ENCODE results near the gene MLLT6. TPM values are rescaled to one million over a fixed set of nuclear protein-coding genes. Genes with fewer than 3 reads are reported as not detected.

The MLLT6 gene
- total and polyA plus RNA-seq, 2 of the 13 experiments (the other 11 are each of a cell fraction or from before 2014, with no cell fraction given), result 50.7 to 69.5 TPM

- TF ChIP-seq, protein P1, sequence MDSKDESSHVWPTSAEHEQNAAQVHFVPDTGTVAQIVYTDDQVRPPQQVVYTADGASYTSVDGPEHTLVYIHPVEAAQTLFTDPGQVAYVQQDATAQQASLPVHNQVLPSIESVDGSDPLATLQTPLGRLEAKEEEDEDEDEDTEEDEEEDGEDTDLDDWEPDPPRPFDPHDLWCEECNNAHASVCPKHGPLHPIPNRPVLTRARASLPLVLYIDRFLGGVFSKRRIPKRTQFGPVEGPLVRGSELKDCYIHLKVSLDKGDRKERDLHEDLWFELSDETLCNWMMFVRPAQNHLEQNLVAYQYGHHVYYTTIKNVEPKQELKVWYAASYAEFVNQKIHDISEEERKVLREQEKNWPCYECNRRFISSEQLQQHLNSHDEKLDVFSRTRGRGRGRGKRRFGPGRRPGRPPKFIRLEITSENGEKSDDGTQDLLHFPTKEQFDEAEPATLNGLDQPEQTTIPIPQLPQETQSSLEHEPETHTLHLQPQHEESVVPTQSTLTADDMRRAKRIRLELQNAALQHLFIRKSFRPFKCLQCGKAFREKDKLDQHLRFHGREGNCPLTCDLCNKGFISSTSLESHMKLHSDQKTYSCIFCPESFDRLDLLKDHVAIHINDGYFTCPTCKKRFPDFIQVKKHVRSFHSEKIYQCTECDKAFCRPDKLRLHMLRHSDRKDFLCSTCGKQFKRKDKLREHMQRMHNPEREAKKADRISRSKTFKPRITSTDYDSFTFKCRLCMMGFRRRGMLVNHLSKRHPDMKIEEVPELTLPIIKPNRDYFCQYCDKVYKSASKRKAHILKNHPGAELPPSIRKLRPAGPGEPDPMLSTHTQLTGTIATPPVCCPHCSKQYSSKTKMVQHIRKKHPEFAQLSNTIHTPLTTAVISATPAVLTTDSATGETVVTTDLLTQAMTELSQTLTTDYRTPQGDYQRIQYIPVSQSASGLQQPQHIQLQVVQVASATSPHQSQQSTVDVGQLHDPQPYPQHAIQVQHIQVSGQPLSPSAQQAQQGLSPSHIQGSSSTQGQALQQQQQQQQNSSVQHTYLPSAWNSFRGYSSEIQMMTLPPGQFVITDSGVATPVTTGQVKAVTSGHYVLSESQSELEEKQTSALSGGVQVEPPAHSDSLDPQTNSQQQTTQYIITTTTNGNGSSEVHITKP (CRISPR knock-in tag; IDR thresholded peaks at IDR 0.05; ENCODE audit: low read depth), result peak; percentile 77; the same call in 1 of the 2 replicates
- 0 out of 2 replicates have a peak, but pooled peaks have one; percentile 26 for TF ChIP-seq THYN1 (CRISPR knock-in tag; IDR thresholded peaks at IDR 0.05; ENCODE audit: borderline replicate concordance, low read depth)
- TF ChIP-seq ZNF749 (CRISPR knock-in tag; IDR thresholded peaks at IDR 0.05; ENCODE audit: borderline replicate concordance), result peak; percentile 48
- no peak for TF ChIP-seq ZBTB1 (CRISPR knock-in tag; IDR thresholded peaks at IDR 0.05; ENCODE audit: borderline replicate concordance)
- TF ChIP-seq MIER2 (CRISPR knock-in tag; IDR thresholded peaks at IDR 0.05), result no peak
- TF ChIP-seq PPARG (CRISPR knock-in tag; conservative IDR thresholded peaks at IDR 0.05), result peak; percentile 13
- TF ChIP-seq HES4 (CRISPR knock-in tag; IDR thresholded peaks at IDR 0.05; ENCODE audit: borderline replicate concordance), result peak; percentile 77; the same call in 1 of the 2 replicates
- TF ChIP-seq, protein P2, sequence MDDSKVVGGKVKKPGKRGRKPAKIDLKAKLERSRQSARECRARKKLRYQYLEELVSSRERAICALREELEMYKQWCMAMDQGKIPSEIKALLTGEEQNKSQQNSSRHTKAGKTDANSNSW (CRISPR knock-in tag; IDR thresholded peaks at IDR 0.05; ENCODE audit: borderline replicate concordance), result peak; percentile 80; the same call in 1 of the 2 replicates
- peak; percentile 51; the same call in 1 of the 2 replicates for TF ChIP-seq ZSCAN29 (CRISPR knock-in tag; conservative IDR thresholded peaks at IDR 0.05)
- 0 out of 2 replicates have a peak, but pooled peaks have one; percentile 57 for TF ChIP-seq ZNF326 (CRISPR knock-in tag; IDR thresholded peaks at IDR 0.05; ENCODE audit: borderline replicate concordance)
- peak; percentile 92 for TF ChIP-seq HNRNPLL (IDR thresholded peaks at IDR 0.05; ENCODE audit: low read depth, low read length, poor library complexity, severe bottlenecking)
- peak; percentile 81; the same call in 1 of the 2 replicates for TF ChIP-seq MAF1 (CRISPR knock-in tag; IDR thresholded peaks at IDR 0.05; ENCODE audit: borderline replicate concordance)
- TF ChIP-seq ZNF839 (CRISPR knock-in tag; IDR thresholded peaks at IDR 0.05; ENCODE audit: borderline replicate concordance), result 0 out of 2 replicates have a peak, but pooled peaks have one; percentile 40
- TF ChIP-seq, protein P3, sequence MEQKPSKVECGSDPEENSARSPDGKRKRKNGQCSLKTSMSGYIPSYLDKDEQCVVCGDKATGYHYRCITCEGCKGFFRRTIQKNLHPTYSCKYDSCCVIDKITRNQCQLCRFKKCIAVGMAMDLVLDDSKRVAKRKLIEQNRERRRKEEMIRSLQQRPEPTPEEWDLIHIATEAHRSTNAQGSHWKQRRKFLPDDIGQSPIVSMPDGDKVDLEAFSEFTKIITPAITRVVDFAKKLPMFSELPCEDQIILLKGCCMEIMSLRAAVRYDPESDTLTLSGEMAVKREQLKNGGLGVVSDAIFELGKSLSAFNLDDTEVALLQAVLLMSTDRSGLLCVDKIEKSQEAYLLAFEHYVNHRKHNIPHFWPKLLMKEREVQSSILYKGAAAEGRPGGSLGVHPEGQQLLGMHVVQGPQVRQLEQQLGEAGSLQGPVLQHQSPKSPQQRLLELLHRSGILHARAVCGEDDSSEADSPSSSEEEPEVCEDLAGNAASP (CRISPR knock-in tag; IDR thresholded peaks at IDR 0.05; ENCODE audit: borderline replicate concordance), result peak; percentile 63; the same call in 1 of the 2 replicates
- peak; percentile 89 for TF ChIP-seq MYC (CRISPR knock-in tag; IDR thresholded peaks at IDR 0.05; ENCODE audit: borderline replicate concordance)
- TF ChIP-seq, protein P4, sequence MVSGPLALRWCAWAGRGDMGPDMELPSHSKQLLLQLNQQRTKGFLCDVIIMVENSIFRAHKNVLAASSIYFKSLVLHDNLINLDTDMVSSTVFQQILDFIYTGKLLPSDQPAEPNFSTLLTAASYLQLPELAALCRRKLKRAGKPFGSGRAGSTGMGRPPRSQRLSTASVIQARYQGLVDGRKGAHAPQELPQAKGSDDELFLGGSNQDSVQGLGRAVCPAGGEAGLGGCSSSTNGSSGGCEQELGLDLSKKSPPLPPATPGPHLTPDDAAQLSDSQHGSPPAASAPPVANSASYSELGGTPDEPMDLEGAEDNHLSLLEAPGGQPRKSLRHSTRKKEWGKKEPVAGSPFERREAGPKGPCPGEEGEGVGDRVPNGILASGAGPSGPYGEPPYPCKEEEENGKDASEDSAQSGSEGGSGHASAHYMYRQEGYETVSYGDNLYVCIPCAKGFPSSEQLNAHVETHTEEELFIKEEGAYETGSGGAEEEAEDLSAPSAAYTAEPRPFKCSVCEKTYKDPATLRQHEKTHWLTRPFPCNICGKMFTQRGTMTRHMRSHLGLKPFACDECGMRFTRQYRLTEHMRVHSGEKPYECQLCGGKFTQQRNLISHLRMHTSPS (CRISPR knock-in tag; IDR thresholded peaks at IDR 0.05; ENCODE audit: low read depth), result 0 out of 2 replicates have a peak, but pooled peaks have one; percentile 16
- peak; percentile 88 for TF ChIP-seq KLF15 (CRISPR knock-in tag; IDR thresholded peaks at IDR 0.05; ENCODE audit: borderline replicate concordance)
- peak; percentile 88 for TF ChIP-seq SP5 (CRISPR knock-in tag; IDR thresholded peaks at IDR 0.05; ENCODE audit: borderline replicate concordance, low read depth)
- TF ChIP-seq RELA (CRISPR knock-in tag; IDR thresholded peaks at IDR 0.05), result 0 out of 2 replicates have a peak, but pooled peaks have one; percentile 76
- TF ChIP-seq REPIN1 (CRISPR knock-in tag; IDR thresholded peaks at IDR 0.05; ENCODE audit: borderline replicate concordance, low read depth), result peak; percentile 41; the same call in 1 of the 2 replicates
- no peak for TF ChIP-seq CEBPB (IDR thresholded peaks at IDR 0.05; ENCODE audit: borderline replicate concordance, low read depth, low read length)
Observed at GRCh38 chr17:38749223-38750043, 44.4 kb downstream of the MLLT6 start (continued).

Measured in HepG2 (cell line).